GM20000 (cell line): ENCODE data around the gene SSB.
"Not testable (repeated sequence)": the region's sequence is repeated elsewhere in the genome, so short reads cannot be mapped to it uniquely, and the experiment has no call there.

Experiments used
- DNase-seq: peaks from one replicate; pipeline ENCODE4 v3.0.0; 2012; ENCODE audit warnings: low spot score
- CTCF ChIP-seq: IDR thresholded peaks from 2 replicates; pipeline ENCODE4 v1.5.1; 2012; ENCODE audit warnings: mild to moderate bottlenecking, control low read depth; ENCODE audit errors: extremely low read depth, missing control alignments

Gene SSB

GRCh38 chr2:169798718-169799592 lies at the start of gene SSB:
Gene SSB (plus strand): TSS chr2:169798871. CDS start chr2:169800961, 2,090 bp downstream.
- no peak for TF ChIP-seq CTCF
- DNase-seq = peak; percentile 96

- TF ChIP-seq CTCF = no peak
- no peak for DNase-seq
These were observed 45.9 kb upstream of the SSB start for GRCh38 chr2:169752752-169753151.

- DNase-seq = no peak
- TF ChIP-seq CTCF = no peak
These were observed 43.4 kb upstream of the SSB start for GRCh38 chr2:169755083-169755870.

GRCh38 chr2:169756342-169756741 lies 42.3 kb upstream of the SSB start:
- no peak for TF ChIP-seq CTCF
- DNase-seq = no peak

GRCh38 chr2:169757356-169757755 lies 41.3 kb upstream of the SSB start:
- no peak for DNase-seq
- no peak for TF ChIP-seq CTCF

- DNase-seq = no peak
- no peak for TF ChIP-seq CTCF
These were observed 40.9 kb upstream of the SSB start for GRCh38 chr2:169757778-169758177.

- no peak for DNase-seq
- no peak for TF ChIP-seq CTCF
These were observed 38.7 kb upstream of the SSB start for GRCh38 chr2:169759987-169760386.

GRCh38 chr2:169760798-169761197 lies 37.9 kb upstream of the SSB start:
- DNase-seq = not testable (repeated sequence)
